NCI-H2107 (cell line): ENCODE results near the gene ACACA.
A peak's percentile ranks its signal among the peaks of the same experiment; 100 is the strongest.

ENCODE experiments used
- DNase-seq: peaks from one replicate; lab custom pipeline; 2025; lab: John Stamatoyannopoulos, UW

ACACA gene

DNA sequence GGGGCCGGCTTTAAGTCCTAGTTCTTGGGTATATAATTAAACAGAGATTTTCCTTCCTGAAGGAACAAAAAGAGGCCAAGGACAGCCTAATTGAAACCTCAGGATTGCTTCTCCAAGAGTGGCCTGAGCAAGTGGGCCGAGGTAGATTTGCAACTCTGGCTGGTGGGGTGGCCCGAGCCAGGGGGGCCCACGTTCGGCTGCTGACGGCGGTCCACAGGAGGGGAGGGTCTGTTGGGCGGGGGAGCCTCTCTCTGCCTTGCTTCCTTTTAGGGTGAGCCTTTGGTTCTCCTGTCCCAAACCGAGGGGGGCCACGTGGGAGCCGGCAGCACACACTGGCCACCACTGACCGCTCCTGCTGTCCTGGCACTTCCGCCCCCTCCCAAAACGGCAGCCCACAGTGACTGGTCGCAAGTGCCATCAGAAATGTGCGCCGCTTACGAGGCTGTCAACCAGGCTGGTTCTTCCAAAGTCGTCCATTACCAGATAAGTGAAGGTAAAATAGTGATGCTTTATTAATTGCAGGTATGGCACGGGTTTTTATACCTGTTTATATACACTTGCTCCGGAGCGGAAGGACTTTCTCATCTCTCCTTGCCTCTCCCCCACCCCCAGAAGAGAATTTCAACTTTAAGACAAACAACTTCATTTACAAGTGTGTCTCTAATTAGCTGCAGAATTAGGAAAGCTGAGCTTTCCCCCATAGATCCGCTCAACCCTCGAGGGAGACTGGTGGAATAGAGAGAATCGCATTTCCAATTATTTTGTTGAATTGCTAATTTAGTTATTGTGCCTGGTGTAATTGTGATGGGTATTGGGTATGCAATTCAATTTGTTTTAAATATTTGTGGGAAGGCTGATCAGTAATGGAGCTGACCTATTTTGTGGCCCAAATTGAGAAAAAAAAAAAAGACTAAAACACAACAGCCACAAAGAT lies 340.0 kb downstream of the ACACA start:
- DNase-seq: no peak

DNA sequence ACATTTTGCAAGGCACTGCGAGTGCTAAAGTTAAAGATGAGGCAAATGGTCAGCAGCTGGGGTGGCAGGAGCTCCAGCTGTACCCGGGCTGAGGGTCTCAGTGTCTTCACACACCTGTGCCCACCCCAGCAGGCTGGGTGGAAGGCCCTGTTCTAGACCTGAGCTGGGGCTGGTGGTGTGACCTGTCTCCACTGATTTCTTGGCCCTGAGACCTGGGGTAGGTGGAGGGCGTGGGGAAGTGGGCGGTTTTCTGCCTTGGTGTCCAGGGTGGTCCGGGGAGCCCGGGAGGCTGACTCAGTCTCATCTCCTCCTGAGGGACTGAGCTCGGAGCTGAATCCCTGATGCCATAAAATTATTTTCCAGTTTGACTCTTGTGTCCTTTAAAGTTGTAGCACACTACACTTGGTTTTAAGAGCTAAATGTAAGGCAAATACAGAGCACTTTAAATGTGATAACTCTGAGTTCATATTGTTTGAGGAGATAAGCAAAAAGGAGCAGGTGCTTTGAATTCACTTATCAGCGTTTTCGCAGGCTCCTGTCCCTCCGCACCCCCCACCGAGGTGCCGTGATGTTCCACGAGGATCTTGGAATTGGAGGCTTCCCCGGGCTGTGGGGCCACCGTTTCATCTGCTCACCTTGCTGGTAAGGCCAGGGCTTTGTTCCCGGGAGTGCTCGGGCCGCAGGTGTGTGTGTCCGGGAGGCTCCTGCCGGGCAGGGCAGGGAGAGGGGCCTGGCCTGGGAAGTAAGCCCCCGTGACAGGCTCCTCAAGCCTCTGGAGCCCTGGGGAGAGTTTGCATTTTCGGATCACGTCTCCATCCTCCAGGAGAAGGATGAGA lies 340.9 kb downstream of the ACACA start:
- DNase-seq: no peak

GRCh38 chr17:37064956-37065355 lies 341.7 kb downstream of the ACACA start:
- DNase-seq: no peak

GRCh38 chr17:37064206-37064605 lies 342.4 kb downstream of the ACACA start:
- DNase-seq: no peak

GRCh38 chr17:37062021-37062420 lies 344.6 kb downstream of the ACACA start:
- no peak for DNase-seq

DNA sequence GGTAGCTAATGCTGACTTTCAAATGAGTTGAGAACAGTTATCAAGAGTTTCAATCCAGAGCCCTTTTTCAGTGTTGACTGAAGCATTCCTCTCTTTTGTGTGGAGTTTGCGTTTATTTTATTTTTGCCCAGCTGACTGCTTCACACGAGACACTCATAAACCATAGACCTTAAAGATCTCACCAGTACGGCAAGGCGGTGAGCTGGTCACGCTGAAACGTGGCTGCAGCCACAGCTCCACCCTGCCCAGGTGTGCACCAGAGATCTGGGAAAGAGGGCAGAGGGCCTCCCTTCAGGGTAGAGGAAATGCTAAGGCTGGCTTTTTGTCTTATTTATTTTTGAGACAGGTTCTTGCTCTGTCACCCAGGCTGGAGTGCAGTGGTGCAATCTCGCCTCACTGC lies 345.7 kb downstream of the ACACA start:
- no peak for DNase-seq

DNA sequence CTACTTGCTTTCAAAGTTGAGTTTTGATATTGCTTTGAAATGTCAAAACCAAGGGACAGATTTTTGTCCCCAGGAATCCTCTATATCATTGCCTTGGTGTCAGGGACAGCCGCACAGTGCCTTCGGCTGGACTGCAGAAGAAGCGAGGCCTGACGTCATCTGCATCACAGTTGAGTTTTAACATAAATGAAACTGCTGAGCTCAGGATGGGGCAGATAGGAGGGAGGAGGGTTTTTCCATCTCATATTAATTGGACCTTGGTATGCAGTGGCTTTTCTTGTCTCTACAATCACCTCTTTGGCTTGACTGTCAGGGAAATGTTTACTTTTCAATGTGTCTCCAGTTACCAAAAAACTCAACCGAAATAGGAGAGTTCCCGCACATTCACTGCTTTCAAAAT lies 346.5 kb downstream of the ACACA start:
- no peak for DNase-seq

GRCh38 chr17:37059493-37059892 lies 347.1 kb downstream of the ACACA start:
- DNase-seq: no peak

DNA sequence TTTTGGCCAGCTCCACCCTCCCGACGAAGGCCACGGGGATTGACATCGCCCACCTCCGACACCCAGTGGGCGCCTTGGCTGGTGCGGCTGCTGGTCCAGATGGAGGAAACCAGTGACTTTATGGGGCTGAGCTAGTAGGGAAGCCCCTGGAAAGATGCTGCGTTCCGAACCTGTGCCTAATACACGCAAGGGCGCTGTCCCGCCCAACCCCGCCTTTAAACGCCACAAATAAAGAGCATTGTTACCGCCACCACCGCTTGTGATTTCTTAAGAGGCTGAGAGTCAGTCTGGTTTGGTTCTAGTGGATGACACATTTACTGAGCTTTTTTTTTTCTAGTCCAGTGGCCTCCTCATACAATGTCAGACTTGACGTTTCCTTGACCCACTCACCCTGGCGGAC lies 350.0 kb downstream of the ACACA start:
- DNase-seq: no peak

GRCh38 chr17:37054894-37055293 lies 351.7 kb downstream of the ACACA start:
- DNase-seq: no peak

GRCh38 chr17:37052450-37052849 lies 354.2 kb downstream of the ACACA start:
- DNase-seq: no peak

- no peak for DNase-seq
Measured at GRCh38 chr17:37051833-37052232, 354.8 kb downstream of the ACACA start.

GRCh38 chr17:37051381-37051780 lies 355.3 kb downstream of the ACACA start:
- DNase-seq: no peak

DNA sequence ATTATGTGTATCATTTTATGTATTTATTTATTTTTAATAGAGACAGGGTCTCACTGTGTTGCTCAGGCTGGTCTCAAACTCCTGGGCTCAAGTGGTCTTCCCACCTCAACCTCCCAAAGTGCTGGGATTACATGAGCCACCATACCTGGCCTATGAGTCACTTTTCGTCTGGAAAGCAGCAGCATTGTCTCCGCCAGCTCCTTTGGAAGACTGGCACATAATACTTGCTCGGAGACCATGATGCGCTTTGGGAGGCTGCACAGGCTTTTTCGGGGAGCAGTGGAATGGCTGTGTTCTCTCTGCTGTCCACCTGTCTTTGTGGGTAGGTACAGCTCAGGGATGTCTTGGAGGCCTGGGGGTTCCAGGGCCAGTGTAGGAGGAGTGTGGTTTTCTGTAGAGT lies 355.7 kb downstream of the ACACA start:
- no peak for DNase-seq

GRCh38 chr17:37048811-37049210 lies 357.8 kb downstream of the ACACA start:
- no peak for DNase-seq

GRCh38 chr17:37047631-37048104 lies 359.0 kb downstream of the ACACA start:
- DNase-seq: peak; percentile 73

- no peak for DNase-seq
Measured at GRCh38 chr17:37045351-37045922, 361.2 kb downstream of the ACACA start.

DNA sequence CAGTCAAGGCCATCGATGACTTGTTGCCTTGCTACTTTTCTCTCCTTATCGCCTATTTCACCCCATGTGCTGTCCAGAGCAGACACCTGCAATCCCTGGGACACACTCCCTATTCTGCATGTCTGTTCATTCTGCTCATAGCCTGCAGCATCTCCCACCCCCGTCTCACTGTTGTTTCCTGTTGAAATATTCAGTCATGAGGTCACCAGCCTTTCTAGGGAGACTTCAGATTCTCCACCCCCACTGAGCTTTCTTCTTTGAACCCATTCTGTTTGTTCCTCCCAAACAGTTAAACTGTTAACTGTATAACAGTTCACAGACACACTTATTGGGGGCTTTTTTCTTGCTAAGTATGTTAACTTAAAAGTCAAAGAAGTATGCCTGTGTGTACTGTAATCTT lies 363.4 kb downstream of the ACACA start:
- DNase-seq: no peak

- DNase-seq: no peak
Measured at GRCh38 chr17:37041932-37042331, 364.7 kb downstream of the ACACA start.

DNA sequence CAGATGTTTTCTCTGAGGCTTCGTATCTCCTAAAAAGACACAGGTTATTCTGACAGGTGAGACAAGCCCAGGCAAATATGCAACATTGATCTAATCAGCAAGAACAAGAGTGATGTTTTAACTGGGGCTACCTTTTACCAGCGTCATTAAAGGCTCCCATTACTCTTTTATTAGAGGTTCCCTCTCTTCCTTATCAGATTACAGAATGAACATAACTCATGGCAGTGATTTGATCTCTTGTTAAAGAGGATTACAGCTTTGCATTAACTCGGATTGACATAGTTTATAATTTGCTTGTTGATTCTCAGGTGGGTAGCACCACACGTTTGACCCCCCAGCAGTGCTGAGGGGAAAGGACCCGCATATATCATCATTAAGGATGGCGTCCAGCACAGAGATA lies 367.4 kb downstream of the ACACA start:
- DNase-seq: no peak

DNA sequence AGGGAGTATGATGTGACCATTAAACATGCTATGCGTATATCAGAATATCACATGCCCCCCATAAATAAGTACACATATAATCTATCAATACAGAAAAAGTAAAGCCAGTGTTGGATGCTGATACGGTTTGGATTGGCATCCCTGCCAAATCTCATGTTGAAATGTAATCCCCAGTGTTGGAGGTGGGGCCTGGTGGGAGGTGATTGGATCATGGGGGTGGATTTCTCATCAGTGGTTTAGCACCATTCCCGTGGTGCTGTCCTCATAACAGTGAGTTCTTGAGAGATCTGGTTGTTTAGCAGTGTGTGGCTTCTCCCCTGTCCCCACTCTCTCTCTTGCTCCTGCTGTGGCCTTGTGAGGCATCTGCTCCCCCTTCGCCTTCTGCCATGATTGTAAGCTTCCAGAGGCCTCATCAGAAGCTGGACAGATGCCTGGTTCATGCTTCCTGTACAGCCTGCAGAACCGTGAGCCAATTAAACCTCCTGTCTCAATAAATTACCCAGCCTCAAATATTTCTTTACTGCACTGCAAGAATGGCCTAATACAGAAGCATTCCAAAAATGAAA lies 369.0 kb downstream of the ACACA start:
- no peak for DNase-seq
